ENCODE measurements around the gene RASA3. TPM values are rescaled to one million over a fixed set of nuclear protein-coding genes. Genes with fewer than 3 reads are reported as not detected.

The RASA3 gene
- total and polyA plus RNA-seq, 2 of the 4 experiments (the other 2 are of a cell fraction) = 21.0 to 31.4 TPM

- H2AFZ ChIP-seq (replicated peaks; ENCODE audit: low read length, poor library complexity) = no peak overlapping the region
- H3K56ac ChIP-seq (ENCODE audit: extremely low read depth, insufficient read depth, low read length) = no peak overlapping the region
- H2BK120ac ChIP-seq (ENCODE audit: low read depth, low read length) = no peak overlapping the region
- H3K4me1 ChIP-seq (ENCODE audit: control insufficient read depth, insufficient read depth, low read length) = peaks cover 5% of the 10 kb centered on the region; the same call in 1 of the 2 replicates
- H2AK5ac ChIP-seq (ENCODE audit: low read depth, low read length) = no peak overlapping the region
- H4K5ac ChIP-seq (ENCODE audit: low read depth, low read length) = no peak overlapping the region
- WGBS, 2 experiments (ENCODE audit: extremely low coverage in 2 of 2, insufficient read length in 1 of 2) = no CpG with 5 or more reads among the region's 3 CpGs
- no peak overlapping the region for H2BK5ac ChIP-seq (ENCODE audit: low read depth, low read length, poor library complexity, severe bottlenecking)
- no peak overlapping the region for H3K27ac ChIP-seq (ENCODE audit: insufficient read depth, low read length)
- no peak overlapping the region for H3K23ac ChIP-seq (ENCODE audit: low read depth, low read length)
- H2AK9ac ChIP-seq (replicated peaks; ENCODE audit: low read depth, low read length, poor library complexity) = no peak overlapping the region
- DNase-seq (peak; percentile 10), ATAC-seq (ENCODE audit: low read depth) (no peak)
- H3K4me2 ChIP-seq (ENCODE audit: low read depth, low read length) = no peak overlapping the region
- no peak overlapping the region for H4K91ac ChIP-seq (ENCODE audit: insufficient read depth, low read depth, low read length)
- H3K14ac ChIP-seq (replicated peaks; ENCODE audit: low read depth, low read length) = no peak overlapping the region
- dilution Hi-C loops (cut with HindIII; ENCODE audit: low sequenced_read_pairs, unreplicated experiment) (no loop called here), in situ Hi-C loops (cut with MboI; ENCODE audit: low sequenced_read_pairs) (no loop called here), intact Hi-C loops (cut with micrococcal nuclease) (no loop called here)
- H4K20me1 ChIP-seq (ENCODE audit: insufficient read depth, low read length) = no peaks in the 10 kb centered on the region
- H3K79me1 ChIP-seq (ENCODE audit: low read depth in 1 of 2, low read length in 2 of 2) = no peaks in the 10 kb centered on the region
- no peak overlapping the region for H2BK15ac ChIP-seq (ENCODE audit: low read depth, low read length)
- no peak overlapping the region for H3K4me3 ChIP-seq (ENCODE audit: insufficient read depth, low read depth, low read length)
- no peaks in the 10 kb centered on the region for H3K36me3 ChIP-seq (ENCODE audit: control insufficient read depth, insufficient read depth, low read length)
- POLR2A ChIA-PET (ENCODE audit: unreplicated experiment) = no interaction called here
- no peak overlapping the region for H3K18ac ChIP-seq (ENCODE audit: low read depth, low read length)
- no peak overlapping the region for H3K4ac ChIP-seq (ENCODE audit: low read depth, low read length)
- peaks cover 4% of the 10 kb centered on the region; the same call in 1 of the 2 replicates for H3K9me3 ChIP-seq (ENCODE audit: control insufficient read depth, insufficient read depth, low read length)
- BruUV-seq (replicated peaks) = no TSS peak
- H4K8ac ChIP-seq (ENCODE audit: low read depth in 2 of 2, low read length in 2 of 2) = no peak overlapping the region
- no peak overlapping the region for H3K9ac ChIP-seq (ENCODE audit: low read depth, low read length)
- CTCF ChIA-PET = interaction anchor here (0.6 kb wide), 1 partner anchor 15 kb away, joined by 3 read pairs; no protein-coding TSS in a partner anchor
- H2BK20ac ChIP-seq (ENCODE audit: low read depth, low read length) = no peak overlapping the region
- TF ChIP-seq USF2 (IDR thresholded peaks at IDR 0.05; ENCODE audit: low read depth, low read length) = no peak
- no peak for TF ChIP-seq BHLHE40 (IDR thresholded peaks at IDR 0.05; ENCODE audit: low read depth, low read length)
- no peak for TF ChIP-seq CEBPB (IDR thresholded peaks at IDR 0.05; ENCODE audit: low read depth, low read length)
- no peak for TF ChIP-seq NFE2L2 (IDR thresholded peaks at IDR 0.05; ENCODE audit: low read depth, low read length)
- TF ChIP-seq RCOR1 (IDR thresholded peaks at IDR 0.05; ENCODE audit: insufficient replicate concordance, low read length) = no peak
- TF ChIP-seq MAFK (IDR thresholded peaks at IDR 0.05; ENCODE audit: low read depth, low read length) = no peak
- no peak for TF ChIP-seq MAZ (IDR thresholded peaks at IDR 0.05; ENCODE audit: borderline replicate concordance, low read depth, low read length)
- no peak for TF ChIP-seq SMC3 (IDR thresholded peaks at IDR 0.05; ENCODE audit: low read depth, low read length)
- no peak for TF ChIP-seq RAD21 (IDR thresholded peaks at IDR 0.05; ENCODE audit: low read length)
- TF ChIP-seq MXI1 (IDR thresholded peaks at IDR 0.05; ENCODE audit: borderline replicate concordance, low read depth, low read length) = no peak
- TF ChIP-seq FOS (IDR thresholded peaks at IDR 0.05; ENCODE audit: low read depth, low read length) = no peak
- no peak for TF ChIP-seq ELK1 (IDR thresholded peaks at IDR 0.05; ENCODE audit: borderline replicate concordance, low read depth, low read length)
- no peak for TF ChIP-seq POLR2A (IDR thresholded peaks at IDR 0.05; ENCODE audit: low read depth, low read length)
- TF ChIP-seq CTCF (conservative IDR thresholded peaks at IDR 0.05; ENCODE audit: low read depth, low read length) = no peak
- TF ChIP-seq RFX5 (IDR thresholded peaks at IDR 0.05; ENCODE audit: low read depth, low read length) = no peak
- no peaks in the 10 kb centered on the region for H3K9me1 ChIP-seq (ENCODE audit: insufficient read depth, low read length)
- peaks cover 13% of the 10 kb centered on the region for H3K27me3 ChIP-seq (ENCODE audit: control insufficient read depth, insufficient read depth, low read length)
Measured at GRCh38 chr13:114173272-114173671, 40.8 kb upstream of the RASA3 start.

Measured in IMR-90 (cell line).